ENCODE results near the gene SH3PXD2A. TPM values are rescaled to one million over a fixed set of nuclear protein-coding genes. Genes with fewer than 3 reads are reported as not detected.
"Not testable (repeated sequence)": the region's sequence is repeated elsewhere in the genome, so short reads cannot be mapped to it uniquely, and the experiment has no call there.

Gene SH3PXD2A
- total RNA-seq, 2 donors from 2014 or later: 14.6 to 18.2 TPM

DNA sequence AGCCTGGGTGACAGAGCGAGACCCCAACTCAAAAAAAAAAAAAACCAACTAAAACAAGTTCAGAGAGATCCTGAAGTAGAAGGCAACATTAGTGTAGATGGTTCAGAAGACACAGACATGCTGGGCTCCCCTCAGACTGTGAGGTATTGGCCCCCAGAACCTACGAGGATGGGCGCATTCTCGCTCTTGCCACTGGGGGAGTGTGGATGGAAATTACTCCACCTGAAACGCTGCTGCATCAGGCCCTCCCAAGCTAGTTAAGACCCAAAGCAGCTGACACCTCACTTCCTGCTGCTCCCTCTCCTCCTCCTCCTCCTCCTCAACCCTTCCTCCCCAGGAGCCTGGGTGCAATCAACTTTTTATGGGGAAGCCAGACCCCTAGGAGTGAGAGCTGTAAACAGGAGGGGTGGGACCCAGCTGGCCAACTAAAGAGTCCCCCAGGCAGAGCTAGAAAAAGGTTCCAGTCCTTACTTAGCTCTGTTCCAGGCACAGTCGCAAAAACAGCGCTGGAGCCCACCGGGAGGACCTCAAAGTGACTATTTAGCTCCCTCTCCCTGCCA, 7.4 kb downstream of the SH3PXD2A start:
- H3K27ac ChIP-seq: no peak overlapping the region
- H3K4me1 ChIP-seq: peaks cover 0 to 73% of the 10 kb centered on the region in 2 donors
- no peaks in the 10 kb centered on the region for H3K9me3 ChIP-seq
- no peaks in the 10 kb centered on the region for H3K27me3 ChIP-seq
- no peak overlapping the region for H3K4me3 ChIP-seq
- TF ChIP-seq, protein P1, sequence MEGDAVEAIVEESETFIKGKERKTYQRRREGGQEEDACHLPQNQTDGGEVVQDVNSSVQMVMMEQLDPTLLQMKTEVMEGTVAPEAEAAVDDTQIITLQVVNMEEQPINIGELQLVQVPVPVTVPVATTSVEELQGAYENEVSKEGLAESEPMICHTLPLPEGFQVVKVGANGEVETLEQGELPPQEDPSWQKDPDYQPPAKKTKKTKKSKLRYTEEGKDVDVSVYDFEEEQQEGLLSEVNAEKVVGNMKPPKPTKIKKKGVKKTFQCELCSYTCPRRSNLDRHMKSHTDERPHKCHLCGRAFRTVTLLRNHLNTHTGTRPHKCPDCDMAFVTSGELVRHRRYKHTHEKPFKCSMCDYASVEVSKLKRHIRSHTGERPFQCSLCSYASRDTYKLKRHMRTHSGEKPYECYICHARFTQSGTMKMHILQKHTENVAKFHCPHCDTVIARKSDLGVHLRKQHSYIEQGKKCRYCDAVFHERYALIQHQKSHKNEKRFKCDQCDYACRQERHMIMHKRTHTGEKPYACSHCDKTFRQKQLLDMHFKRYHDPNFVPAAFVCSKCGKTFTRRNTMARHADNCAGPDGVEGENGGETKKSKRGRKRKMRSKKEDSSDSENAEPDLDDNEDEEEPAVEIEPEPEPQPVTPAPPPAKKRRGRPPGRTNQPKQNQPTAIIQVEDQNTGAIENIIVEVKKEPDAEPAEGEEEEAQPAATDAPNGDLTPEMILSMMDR (IDR thresholded peaks at IDR 0.05): peak in 1 of 2 donors; percentile 21
- no peak for DNase-seq (ENCODE audit: low spot score)
- no peaks in the 10 kb centered on the region for H3K36me3 ChIP-seq

DNA sequence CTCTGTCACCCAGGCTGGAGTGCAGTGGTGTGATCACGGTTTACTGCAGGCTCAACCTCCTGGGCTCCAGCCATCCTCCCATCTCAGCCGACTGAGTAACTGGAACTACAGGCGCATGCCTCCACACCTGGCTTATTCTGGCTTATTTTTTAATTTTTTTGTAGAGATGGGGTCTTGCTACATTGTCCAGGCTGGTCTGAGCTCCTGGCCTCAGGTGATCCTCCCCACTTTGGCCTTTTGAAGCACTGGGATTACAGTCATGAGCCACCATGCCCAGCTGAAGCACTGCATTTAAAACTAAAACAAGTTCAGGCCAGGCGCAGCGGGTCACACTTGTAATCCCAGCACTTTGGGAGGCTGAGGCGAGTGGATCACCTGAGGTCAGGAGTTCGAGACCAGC, 8.0 kb downstream of the SH3PXD2A start:
- TF ChIP-seq, protein P1 (IDR thresholded peaks at IDR 0.05): no peak
- Histone ChIP-seq H3K4me1 (peaks cover 0 to 70% of the 10 kb centered on the region in 2 donors), H3K27me3 (no peaks in the 10 kb centered on the region), H3K4me3 (no peak overlapping the region), H3K9me3 (no peaks in the 10 kb centered on the region), H3K27ac (no peak overlapping the region), H3K36me3 (no peaks in the 10 kb centered on the region)
- DNase-seq (ENCODE audit: low spot score): no peak

DNA sequence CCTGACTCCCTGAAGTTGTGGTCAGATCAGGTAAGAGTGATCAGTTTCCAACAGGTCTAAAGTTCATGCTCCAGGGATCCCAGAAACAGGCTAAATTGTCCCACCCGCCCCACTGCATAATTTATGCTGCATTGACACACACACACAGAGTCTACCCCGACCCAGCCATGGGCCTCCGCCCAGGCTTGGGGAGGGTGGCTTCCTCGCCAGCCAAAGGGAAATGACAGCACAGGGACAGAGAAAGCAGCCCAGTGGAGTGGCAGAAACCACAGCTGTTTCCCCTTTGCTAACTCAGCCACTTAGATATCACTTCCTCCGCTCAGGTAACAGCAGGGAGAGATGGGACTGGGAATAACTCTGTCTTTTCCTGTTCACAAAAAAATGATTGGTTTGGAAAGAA, 9.4 kb downstream of the SH3PXD2A start:
- Histone ChIP-seq H3K27ac (peak overlapping the region in 1 of 2 donors; percentile 23), H3K4me3 (no peak overlapping the region), H3K4me1 (peaks cover 0 to 60% of the 10 kb centered on the region in 2 donors), H3K36me3 (no peaks in the 10 kb centered on the region), H3K27me3 (no peaks in the 10 kb centered on the region), H3K9me3 (no peaks in the 10 kb centered on the region)
- DNase-seq (ENCODE audit: low spot score): no peak
- TF ChIP-seq, protein P1 (IDR thresholded peaks at IDR 0.05): no peak

DNA sequence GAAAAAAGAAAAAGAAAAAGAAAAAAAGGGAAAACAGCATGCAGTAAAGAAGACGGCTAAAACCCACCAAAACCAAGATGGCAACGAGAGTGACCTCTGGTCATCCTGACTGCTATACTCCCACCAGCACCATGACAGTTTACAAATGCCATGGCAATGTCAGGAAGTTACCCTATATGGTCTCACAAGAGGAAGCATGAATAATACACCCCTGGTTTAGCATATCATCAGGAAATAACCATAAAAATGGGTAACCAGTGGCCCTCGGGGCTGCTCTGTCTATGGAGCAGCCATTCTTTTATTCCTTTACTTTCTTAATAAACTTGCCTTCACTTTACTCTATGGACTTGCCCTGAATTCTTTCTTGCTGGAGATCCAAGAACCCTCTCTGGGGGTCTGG, 10.0 kb downstream of the SH3PXD2A start:
- H3K9me3 ChIP-seq; H3K36me3 ChIP-seq; H3K4me3 ChIP-seq; DNase-seq (ENCODE audit: low spot score); H3K27me3 ChIP-seq: not testable (repeated sequence)
- Histone ChIP-seq H3K27ac (peak overlapping the region in 1 of 2 donors; percentile 23), H3K4me1 (peaks cover 0 to 60% of the 10 kb centered on the region in 2 donors)

DNA sequence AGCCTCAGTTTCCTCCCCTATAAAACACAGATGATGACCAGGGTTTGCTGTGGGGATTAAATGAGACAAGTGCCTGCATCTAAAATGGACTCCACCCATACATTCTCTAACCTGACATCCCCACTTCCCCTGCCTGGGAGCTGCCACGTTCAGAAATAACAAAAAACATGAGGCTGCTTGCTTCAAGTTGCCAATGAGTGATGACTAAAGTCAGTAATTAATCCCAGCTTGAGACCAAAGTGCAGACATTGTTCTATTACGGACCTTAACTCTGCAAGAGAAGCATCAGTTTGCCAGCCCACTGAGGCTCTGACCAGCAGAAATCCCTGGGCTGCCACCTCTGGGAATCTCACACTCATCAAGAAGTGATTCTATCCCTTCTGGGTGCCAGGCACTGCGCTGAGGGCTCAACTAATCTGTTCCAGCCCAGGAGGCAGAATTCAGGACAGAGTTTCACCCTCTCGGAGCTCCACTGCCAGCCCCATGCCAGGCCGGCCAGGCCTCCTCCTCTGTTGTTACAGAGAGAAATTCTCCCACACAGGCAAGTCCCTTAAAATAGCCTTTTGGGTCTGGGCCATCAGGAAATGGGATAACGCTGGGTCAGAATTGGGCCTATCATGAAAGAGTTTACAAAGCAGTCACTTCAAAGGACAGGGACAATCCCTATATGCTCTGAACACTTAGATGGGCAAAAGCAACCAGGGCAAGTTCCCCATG, 11.4 kb downstream of the SH3PXD2A start:
- Histone ChIP-seq H3K27ac (peak overlapping the region; percentile 76 to 78), H3K27me3 (no peaks in the 10 kb centered on the region), H3K36me3 (no peaks in the 10 kb centered on the region), H3K4me3 (no peak overlapping the region), H3K4me1 (peaks cover 0 to 60% of the 10 kb centered on the region in 2 donors), H3K9me3 (no peaks in the 10 kb centered on the region)
- TF ChIP-seq, protein P1 (IDR thresholded peaks at IDR 0.05): no peak
- no peak for DNase-seq (ENCODE audit: low spot score)

DNA sequence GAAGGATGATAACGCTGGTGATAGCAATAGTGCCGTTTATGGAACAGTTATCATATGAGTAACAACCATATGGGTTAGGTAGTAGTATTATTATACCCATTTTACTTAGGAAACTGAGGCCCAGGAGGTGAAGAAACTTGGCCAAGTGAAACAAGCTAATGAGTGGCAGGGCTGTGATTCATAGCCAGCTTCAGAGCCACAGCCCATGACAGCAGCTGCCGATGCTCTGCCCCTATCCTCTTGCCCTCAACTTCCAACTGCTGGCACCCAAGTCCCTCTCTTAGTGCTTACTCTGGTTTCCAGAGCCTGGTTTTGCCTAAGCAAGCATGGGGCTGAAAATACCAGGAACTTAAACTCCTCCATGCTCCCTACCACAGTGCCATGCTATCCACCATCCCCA, 12.3 kb downstream of the SH3PXD2A start:
- Histone ChIP-seq H3K4me1 (peaks cover 0 to 69% of the 10 kb centered on the region in 2 donors), H3K9me3 (no peaks in the 10 kb centered on the region), H3K4me3 (no peak overlapping the region), H3K27me3 (no peaks in the 10 kb centered on the region), H3K36me3 (no peaks in the 10 kb centered on the region), H3K27ac (peak overlapping the region; percentile 76 to 78)
- DNase-seq (ENCODE audit: low spot score): no peak
- TF ChIP-seq, protein P1 (IDR thresholded peaks at IDR 0.05): no peak

Data from right atrium auricular region (tissue), 2 donors.